Measurements from ENCODE around the gene FAM222A. TPM values are rescaled to one million over a fixed set of nuclear protein-coding genes. Genes with fewer than 3 reads are reported as not detected.

FAM222A gene
- polyA plus RNA-seq, 1 donor (not counting 4 experiments of a cell fraction or from before 2014, with no cell fraction given), result 0.05 TPM

DNA sequence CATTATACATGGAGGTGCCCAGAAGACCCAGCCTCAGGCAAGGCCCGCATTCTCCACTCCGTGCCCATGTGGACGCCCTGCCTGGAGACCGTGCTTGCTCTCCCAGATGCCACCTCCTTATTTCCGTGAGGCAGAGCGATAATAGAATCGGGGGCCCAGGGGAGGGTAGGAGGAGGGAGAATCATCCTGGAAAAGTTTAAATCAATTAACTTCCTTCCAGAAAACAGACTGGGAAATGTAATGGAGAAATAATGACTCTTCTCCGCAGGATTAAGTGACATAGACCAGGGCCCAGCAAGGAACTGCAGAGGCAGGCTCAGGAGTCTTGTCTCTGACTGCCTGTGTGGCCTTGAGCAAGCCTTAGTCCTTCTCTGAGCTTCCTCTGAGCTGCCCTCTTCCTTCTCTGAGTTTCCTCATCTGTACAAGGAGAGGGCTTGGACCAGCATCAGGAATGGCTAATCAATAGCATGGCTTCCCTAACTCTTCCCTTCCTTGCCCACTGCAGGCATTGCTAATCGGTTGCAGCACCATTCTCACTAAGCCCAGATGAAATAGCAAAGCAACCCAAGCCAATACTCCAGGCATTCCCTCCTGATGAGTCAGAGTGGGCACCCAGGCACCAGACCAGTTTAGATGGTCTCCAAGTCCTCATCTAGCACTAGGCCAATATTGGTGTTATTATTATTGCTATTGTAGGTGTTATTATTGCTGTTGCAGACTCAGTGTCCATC, 11.3 kb upstream of the FAM222A start:
- no peaks in the 10 kb centered on the region for H3K79me2 ChIP-seq (ENCODE audit: control insufficient read depth, insufficient read depth, low read length)
- no peak overlapping the region for H3K9ac ChIP-seq (ENCODE audit: control insufficient read depth, extremely low read depth, insufficient read depth, low read length)
- no peaks in the 10 kb centered on the region for H3K36me3 ChIP-seq (ENCODE audit: control insufficient read depth in 2 of 2, extremely low read depth in 1 of 2, insufficient read depth in 2 of 2, low read length in 2 of 2)
- H3K4me1 ChIP-seq (ENCODE audit: control insufficient read depth, extremely low read depth, insufficient read depth, low read length), result no peaks in the 10 kb centered on the region
- no peak overlapping the region for H2AFZ ChIP-seq (ENCODE audit: control insufficient read depth, low read length)
- no peak overlapping the region for H3K4me3 ChIP-seq (ENCODE audit: control insufficient read depth in 2 of 3, extremely low read depth in 1 of 3, insufficient read depth in 2 of 3, low read depth in 1 of 3, low read length in 3 of 3)
- no peaks in the 10 kb centered on the region for H3K9me1 ChIP-seq (ENCODE audit: control insufficient read depth, extremely low read depth, insufficient read depth, low read length)
- dilution Hi-C loops (cut with MboI; ENCODE audit: extremely low pct_ligation_motif_present, low sequenced_read_pairs), result no loop called here
- FAIRE-seq (no peak), DNase-seq (ENCODE audit: low read depth, low spot score) (no peak)
- no peak overlapping the region for H3K4me2 ChIP-seq (ENCODE audit: control insufficient read depth, extremely low read depth, insufficient read depth, low read depth, low read length)
- TF ChIP-seq, protein P1, sequence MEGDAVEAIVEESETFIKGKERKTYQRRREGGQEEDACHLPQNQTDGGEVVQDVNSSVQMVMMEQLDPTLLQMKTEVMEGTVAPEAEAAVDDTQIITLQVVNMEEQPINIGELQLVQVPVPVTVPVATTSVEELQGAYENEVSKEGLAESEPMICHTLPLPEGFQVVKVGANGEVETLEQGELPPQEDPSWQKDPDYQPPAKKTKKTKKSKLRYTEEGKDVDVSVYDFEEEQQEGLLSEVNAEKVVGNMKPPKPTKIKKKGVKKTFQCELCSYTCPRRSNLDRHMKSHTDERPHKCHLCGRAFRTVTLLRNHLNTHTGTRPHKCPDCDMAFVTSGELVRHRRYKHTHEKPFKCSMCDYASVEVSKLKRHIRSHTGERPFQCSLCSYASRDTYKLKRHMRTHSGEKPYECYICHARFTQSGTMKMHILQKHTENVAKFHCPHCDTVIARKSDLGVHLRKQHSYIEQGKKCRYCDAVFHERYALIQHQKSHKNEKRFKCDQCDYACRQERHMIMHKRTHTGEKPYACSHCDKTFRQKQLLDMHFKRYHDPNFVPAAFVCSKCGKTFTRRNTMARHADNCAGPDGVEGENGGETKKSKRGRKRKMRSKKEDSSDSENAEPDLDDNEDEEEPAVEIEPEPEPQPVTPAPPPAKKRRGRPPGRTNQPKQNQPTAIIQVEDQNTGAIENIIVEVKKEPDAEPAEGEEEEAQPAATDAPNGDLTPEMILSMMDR (optimal IDR thresholded peaks at IDR 0.05 in 1 of 3, IDR thresholded peaks at IDR 0.05 in 1 of 3, conservative IDR thresholded peaks at IDR 0.05 in 1 of 3; ENCODE audit: extremely low read depth in 1 of 3, insufficient read depth in 2 of 3, low read length in 3 of 3), result no peak
- no peak for TF ChIP-seq EZH2 (IDR thresholded peaks at IDR 0.05; ENCODE audit: low read length)
- no peaks in the 10 kb centered on the region for H4K20me1 ChIP-seq (ENCODE audit: control insufficient read depth, extremely low read depth, insufficient read depth, low read length)
- no peaks in the 10 kb centered on the region for H3K27me3 ChIP-seq (ENCODE audit: control insufficient read depth, extremely low read depth, insufficient read depth, low read length)
- no peaks in the 10 kb centered on the region for H3K9me3 ChIP-seq (ENCODE audit: control insufficient read depth, low read depth, low read length)
- no peak overlapping the region for H3K27ac ChIP-seq (ENCODE audit: control insufficient read depth, insufficient read depth, low read length)

DNA sequence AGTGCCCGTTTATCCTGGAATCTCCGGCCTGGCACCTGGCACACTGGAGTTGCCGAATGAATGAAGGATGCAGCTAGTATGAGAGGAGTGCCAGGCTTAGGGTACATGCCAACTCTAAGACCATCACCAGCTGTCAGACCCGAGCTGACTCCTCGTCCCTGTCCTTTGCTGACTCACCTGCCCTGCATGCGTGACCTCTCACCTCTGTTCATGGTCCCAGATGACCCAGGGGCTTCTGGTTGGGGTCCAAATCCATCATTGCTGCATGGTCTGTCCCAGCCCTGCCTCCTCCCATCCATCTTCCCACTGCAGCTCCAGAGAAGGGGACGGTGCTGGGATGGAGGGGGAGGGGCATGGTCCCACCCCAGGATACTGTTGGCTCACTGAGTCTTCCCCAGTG, 9.9 kb upstream of the FAM222A start:
- Histone ChIP-seq H3K4me3 (ENCODE audit: control insufficient read depth in 2 of 3, extremely low read depth in 1 of 3, insufficient read depth in 2 of 3, low read depth in 1 of 3, low read length in 3 of 3) (no peak overlapping the region), H3K9me1 (ENCODE audit: control insufficient read depth, extremely low read depth, insufficient read depth, low read length) (no peaks in the 10 kb centered on the region), H3K36me3 (ENCODE audit: control insufficient read depth in 2 of 2, extremely low read depth in 1 of 2, insufficient read depth in 2 of 2, low read length in 2 of 2) (no peaks in the 10 kb centered on the region), H2AFZ (ENCODE audit: control insufficient read depth, low read length) (no peak overlapping the region), H4K20me1 (ENCODE audit: control insufficient read depth, extremely low read depth, insufficient read depth, low read length) (no peaks in the 10 kb centered on the region), H3K27ac (ENCODE audit: control insufficient read depth, insufficient read depth, low read length) (no peak overlapping the region), H3K9ac (ENCODE audit: control insufficient read depth, extremely low read depth, insufficient read depth, low read length) (no peak overlapping the region), H3K4me2 (ENCODE audit: control insufficient read depth, extremely low read depth, insufficient read depth, low read depth, low read length) (no peak overlapping the region), H3K9me3 (ENCODE audit: control insufficient read depth, low read depth, low read length) (no peaks in the 10 kb centered on the region), H3K27me3 (ENCODE audit: control insufficient read depth, extremely low read depth, insufficient read depth, low read length) (no peaks in the 10 kb centered on the region), H3K79me2 (ENCODE audit: control insufficient read depth, insufficient read depth, low read length) (no peaks in the 10 kb centered on the region), H3K4me1 (ENCODE audit: control insufficient read depth, extremely low read depth, insufficient read depth, low read length) (no peaks in the 10 kb centered on the region)
- TF ChIP-seq, protein P1 (optimal IDR thresholded peaks at IDR 0.05 in 1 of 3, IDR thresholded peaks at IDR 0.05 in 1 of 3, conservative IDR thresholded peaks at IDR 0.05 in 1 of 3; ENCODE audit: extremely low read depth in 1 of 3, insufficient read depth in 2 of 3, low read length in 3 of 3), result no peak
- no peak for TF ChIP-seq EZH2 (IDR thresholded peaks at IDR 0.05; ENCODE audit: low read length)
- dilution Hi-C loops (cut with MboI; ENCODE audit: extremely low pct_ligation_motif_present, low sequenced_read_pairs), result no loop called here
- DNase-seq (ENCODE audit: low read depth, low spot score), result no peak
- no peak for FAIRE-seq

All from keratinocyte (primary cell).